Panc1 (cell line): ENCODE data around the gene SFRP4. TPM values are rescaled to one million over a fixed set of nuclear protein-coding genes. Genes with fewer than 3 reads are reported as not detected.

Experiments
- ATAC-seq: fragments of 200-7000 bp; cut with Tn5 transposase; 2 replicates; pipeline ENCODE4 v1.9.1; 2020; ENCODE audit warnings: mild to moderate bottlenecking, moderate library complexity
- BruUV-seq: library from RNA; stranded (reverse); fragments of 400-500 nt; replicated peaks from 2 replicates; lab custom pipeline; 2021; lab: Mats Ljungman, UMichigan
- CTCF ChIA-PET: fragments of 300-600 bp; sonication (Branson Sonifier 250); formaldehyde crosslinking; loops from one replicate; lab custom pipeline; 2022; ENCODE audit warnings: antibody characterized with exemption; lab: Charles Lee
- POLR2A ChIA-PET: fragments of 300-600 bp; sonication (Branson Sonifier 250); formaldehyde crosslinking; loops from one replicate; lab custom pipeline; 2022; ENCODE audit warnings: antibody characterized with exemption; lab: Charles Lee
- DNase-seq: peaks from one replicate; pipeline ENCODE4 v3.0.0-alpha.2; 2010; ENCODE audit warnings: low read depth, low spot score
- H3K27ac ChIP-seq: 2 replicates; pipeline ENCODE4 v1.5.1; 2011; ENCODE audit warnings: mild to moderate bottlenecking, low read length, inconsistent platforms
- H3K27me3 ChIP-seq: fragments of 200-500 bp; sonication (Bioruptor generic); 2 replicates; pipeline ENCODE4 v1.6.0; 2014; ENCODE audit warnings: low read length, inconsistent platforms; ENCODE audit not compliant: control insufficient read depth, insufficient read depth
- H3K36me3 ChIP-seq: fragments of 200-500 bp; sonication (Bioruptor generic); 2 replicates; pipeline ENCODE4 v1.5.1; 2014; ENCODE audit warnings: inconsistent platforms, mild to moderate bottlenecking, low read length, moderate library complexity; ENCODE audit not compliant: control insufficient read depth, insufficient read depth
- H3K4me1 ChIP-seq: 2 replicates; pipeline ENCODE4 v1.5.1; 2011; ENCODE audit warnings: inconsistent platforms, mild to moderate bottlenecking, low read length, moderate library complexity; ENCODE audit not compliant: control insufficient read depth, insufficient read depth
- H3K4me3 ChIP-seq, 2 experiments: 2 replicates each; pipeline ENCODE4 v1.5.1; 2011 to 2012; ENCODE audit warnings: low read depth in 2 of 2, low read length in 2 of 2, mild to moderate bottlenecking in 2 of 2, inconsistent platforms in 1 of 2, moderate library complexity in 1 of 2
- H3K9me3 ChIP-seq: fragments of 200-500 bp; sonication (Bioruptor generic); 2 replicates; pipeline ENCODE4 v1.5.1; 2014; ENCODE audit warnings: low read depth, mild to moderate bottlenecking, inconsistent platforms, low read length, moderate library complexity; ENCODE audit not compliant: control insufficient read depth, insufficient read depth
- CTCF ChIP-seq: fragments of 450-650 bp; IDR thresholded peaks from 2 replicates; pipeline ENCODE4 v1.5.1; 2017; ENCODE audit warnings: mild to moderate bottlenecking
- POLR2AphosphoS5 ChIP-seq: IDR thresholded peaks from 2 replicates; pipeline ENCODE4 v1.6.1; 2012; ENCODE audit warnings: mild to moderate bottlenecking, low read depth, low read length, moderate library complexity
- REST ChIP-seq, 2 experiments: IDR thresholded peaks; 2 replicates each; pipeline ENCODE4 v1.6.1; 2011 to 2012; ENCODE audit warnings: low read depth in 2 of 2, control low read depth in 1 of 2, low read length in 1 of 2, mild to moderate bottlenecking in 1 of 2, moderate library complexity in 1 of 2; ENCODE audit not compliant: insufficient read depth in 1 of 2
- SIN3A ChIP-seq: IDR thresholded peaks from 2 replicates; pipeline ENCODE4 v1.6.1; 2012; ENCODE audit warnings: low read depth, mild to moderate bottlenecking, low read length, moderate library complexity, borderline replicate concordance; ENCODE audit not compliant: insufficient read depth
- TCF7L2 ChIP-seq: IDR thresholded peaks from 2 replicates; pipeline ENCODE4 v1.6.1; 2011; ENCODE audit warnings: mild to moderate bottlenecking, low read depth, low read length, inconsistent platforms
- in situ Hi-C: cut with HindIII; loops from 2 replicates; pipeline ENCODE4 v1.10.0; 2016; ENCODE audit warnings: low sequenced_read_pairs, low pct_unique_long_range_greater_than_20kb
- intact Hi-C: fragments of 100-400 bp; cut with micrococcal nuclease; formaldehyde crosslinking; loops from one replicate; pipeline ENCODE4 v1.10.0; 2022; ENCODE audit not compliant: unreplicated experiment
- total RNA-seq: library from RNA; stranded (reverse); gene quantifications from one replicate; pipeline ENCODE4 v1.2.1, GENCODE V29; 2021; ENCODE audit not compliant: unreplicated experiment

The SFRP4 gene
- total RNA-seq, 1 experiment from 2014 or later: 0.74 TPM

GRCh38 chr7:37901890-37902524 lies 14.6 kb downstream of the SFRP4 start:
- Histone ChIP-seq H3K36me3 (no peaks in the 10 kb centered on the region), H3K27ac (no peak overlapping the region), H3K27me3 (peaks cover 4% of the 10 kb centered on the region; the same call in 1 of the 2 replicates), H3K4me1 (no peaks in the 10 kb centered on the region; the same call in 1 of the 2 replicates), H3K9me3 (no peaks in the 10 kb centered on the region), H3K4me3 (no peak overlapping the region)
- BruUV-seq: no TSS peak
- ChIA-PET POLR2A (no interaction called here), CTCF (interaction anchor here (0.6 to 1.0 kb wide), 9 partner anchors 15 to 466 kb away, joined by 3 to 7 read pairs (median 4); partner anchors contain the start of gene SFRP4)
- TF ChIP-seq TCF7L2 (no peak), REST (IDR thresholded peaks at IDR 0.05; ENCODE audit: insufficient read depth in 1 of 2, low read depth in 2 of 2, low read length in 1 of 2) (no peak), POLR2AphosphoS5 (no peak), SIN3A (no peak), CTCF (no peak)
- 0 out of 2 replicates have a peak, but pooled peaks have one; percentile 38 for ATAC-seq
- intact Hi-C loops (loop anchor here (2.0 to 10.0 kb wide), 3 partner anchors 205 to 433 kb away; no protein-coding TSS in a partner anchor), in situ Hi-C loops (no loop called here)
- DNase-seq: no peak

DNA sequence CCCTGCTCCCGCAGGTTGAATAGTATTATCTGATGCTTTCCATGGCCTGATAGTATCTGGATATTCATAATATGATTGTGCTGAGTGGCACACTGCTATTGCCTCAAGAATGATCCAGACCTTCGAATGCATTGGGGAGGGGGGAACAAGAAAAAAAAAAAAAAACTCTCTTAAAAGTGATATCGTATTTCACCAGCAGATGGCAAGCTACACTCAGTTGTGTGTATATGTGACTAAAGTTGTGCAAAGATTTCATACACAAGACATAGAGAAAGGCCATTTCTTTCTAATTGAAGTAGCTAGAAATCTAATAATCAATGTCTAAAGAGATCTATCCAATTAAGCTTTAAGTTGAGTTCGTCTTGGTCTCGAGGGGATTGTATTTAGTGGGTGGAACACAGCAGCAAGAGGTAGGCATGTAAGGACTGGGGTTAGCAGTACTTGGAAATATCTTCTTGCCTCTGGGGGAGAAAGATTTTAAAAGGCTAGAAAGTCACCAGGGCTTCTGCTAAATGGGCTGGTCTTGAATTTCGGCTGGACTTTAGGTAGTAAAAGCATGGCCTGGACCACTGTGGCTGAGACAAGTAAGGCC lies 15.3 kb downstream of the SFRP4 start:
- in situ Hi-C loops (no loop called here), intact Hi-C loops (loop anchor here (2.0 to 10.0 kb wide), 3 partner anchors 205 to 433 kb away; no protein-coding TSS in a partner anchor)
- POLR2A ChIA-PET: no interaction called here
- Histone ChIP-seq H3K4me1 (no peaks in the 10 kb centered on the region; the same call in 1 of the 2 replicates), H3K9me3 (no peaks in the 10 kb centered on the region), H3K27ac (no peak overlapping the region), H3K27me3 (peaks cover 4% of the 10 kb centered on the region; the same call in 1 of the 2 replicates), H3K4me3 (no peak overlapping the region), H3K36me3 (no peaks in the 10 kb centered on the region)
- TF ChIP-seq SIN3A (no peak), CTCF (peak; percentile 77; the same call in 1 of the 2 replicates)
- peak; percentile 62 for ATAC-seq
- no TSS peak for BruUV-seq
- peak; percentile 28 for DNase-seq
- CTCF ChIA-PET: interaction anchor here (0.6 to 1.0 kb wide), 9 partner anchors 16 to 629 kb away, joined by 3 to 7 read pairs (median 4); partner anchors contain the start of gene SFRP4
